Activated CD8-positive, alpha-beta T cell treated with anti-CD3 and anti-CD28 coated beads for 36 hours (primary cell): ENCODE measurements around the gene PRR12. TPM values are rescaled to one million over a fixed set of nuclear protein-coding genes. Genes with fewer than 3 reads are reported as not detected.

Source experiments
- ATAC-seq: fragments of 200-7000 bp; cut with Tn5 transposase; one replicate; pipeline ENCODE4 v1.10.0; 2021; ENCODE audit warnings: mild to moderate bottlenecking, moderate library complexity
- CTCF ChIA-PET: fragments of 350-600 bp; sonication (Branson Sonifier 250); formaldehyde crosslinking; loops from one replicate; lab custom pipeline; 2021; ENCODE audit warnings: antibody characterized with exemption; lab: Charles Lee
- POLR2A ChIA-PET: fragments of 350-600 bp; sonication (Branson Sonifier 250); formaldehyde crosslinking; loops from one replicate; lab custom pipeline; 2021; ENCODE audit warnings: antibody characterized with exemption; lab: Charles Lee
- DNase-seq: peaks from one replicate; pipeline ENCODE4 v3.0.0-alpha.2; 2020
- H3K27ac Mint-ChIP-seq: one replicate; pipeline ENCODE4 v1.8.0; 2021; ENCODE audit warnings: mild to moderate bottlenecking, mixed read lengths
- H3K27me3 Mint-ChIP-seq: one replicate; pipeline ENCODE4 v1.8.0; 2021; ENCODE audit warnings: mixed read lengths
- H3K36me3 Mint-ChIP-seq: one replicate; pipeline ENCODE4 v1.8.0; 2021; ENCODE audit warnings: low read depth, mixed read lengths
- H3K4me1 Mint-ChIP-seq: one replicate; pipeline ENCODE4 v1.8.0; 2021; ENCODE audit warnings: low read depth, mixed read lengths
- H3K4me3 Mint-ChIP-seq: one replicate; pipeline ENCODE4 v1.8.0; 2021; ENCODE audit warnings: mild to moderate bottlenecking, moderate library complexity, mixed read lengths
- H3K9me3 Mint-ChIP-seq: one replicate; pipeline ENCODE4 v1.8.0; 2021; ENCODE audit warnings: mixed read lengths
- intact Hi-C: fragments of 100-400 bp; cut with micrococcal nuclease; formaldehyde crosslinking; loops from one replicate; pipeline ENCODE4 v1.10.0; 2022
- total RNA-seq, 2 experiments: library from RNA; stranded (reverse); gene quantifications; one replicate each; pipeline ENCODE4 v1.2.3, GENCODE V29; 2021
- TF ChIP-seq, protein P1 (sequence below): fragments of 200-600 bp; IDR thresholded peaks from one replicate; pipeline ENCODE4 v1.8.0; 2022; ENCODE audit warnings: antibody characterized with exemption, mild to moderate bottlenecking

PRR12 gene, protein sequence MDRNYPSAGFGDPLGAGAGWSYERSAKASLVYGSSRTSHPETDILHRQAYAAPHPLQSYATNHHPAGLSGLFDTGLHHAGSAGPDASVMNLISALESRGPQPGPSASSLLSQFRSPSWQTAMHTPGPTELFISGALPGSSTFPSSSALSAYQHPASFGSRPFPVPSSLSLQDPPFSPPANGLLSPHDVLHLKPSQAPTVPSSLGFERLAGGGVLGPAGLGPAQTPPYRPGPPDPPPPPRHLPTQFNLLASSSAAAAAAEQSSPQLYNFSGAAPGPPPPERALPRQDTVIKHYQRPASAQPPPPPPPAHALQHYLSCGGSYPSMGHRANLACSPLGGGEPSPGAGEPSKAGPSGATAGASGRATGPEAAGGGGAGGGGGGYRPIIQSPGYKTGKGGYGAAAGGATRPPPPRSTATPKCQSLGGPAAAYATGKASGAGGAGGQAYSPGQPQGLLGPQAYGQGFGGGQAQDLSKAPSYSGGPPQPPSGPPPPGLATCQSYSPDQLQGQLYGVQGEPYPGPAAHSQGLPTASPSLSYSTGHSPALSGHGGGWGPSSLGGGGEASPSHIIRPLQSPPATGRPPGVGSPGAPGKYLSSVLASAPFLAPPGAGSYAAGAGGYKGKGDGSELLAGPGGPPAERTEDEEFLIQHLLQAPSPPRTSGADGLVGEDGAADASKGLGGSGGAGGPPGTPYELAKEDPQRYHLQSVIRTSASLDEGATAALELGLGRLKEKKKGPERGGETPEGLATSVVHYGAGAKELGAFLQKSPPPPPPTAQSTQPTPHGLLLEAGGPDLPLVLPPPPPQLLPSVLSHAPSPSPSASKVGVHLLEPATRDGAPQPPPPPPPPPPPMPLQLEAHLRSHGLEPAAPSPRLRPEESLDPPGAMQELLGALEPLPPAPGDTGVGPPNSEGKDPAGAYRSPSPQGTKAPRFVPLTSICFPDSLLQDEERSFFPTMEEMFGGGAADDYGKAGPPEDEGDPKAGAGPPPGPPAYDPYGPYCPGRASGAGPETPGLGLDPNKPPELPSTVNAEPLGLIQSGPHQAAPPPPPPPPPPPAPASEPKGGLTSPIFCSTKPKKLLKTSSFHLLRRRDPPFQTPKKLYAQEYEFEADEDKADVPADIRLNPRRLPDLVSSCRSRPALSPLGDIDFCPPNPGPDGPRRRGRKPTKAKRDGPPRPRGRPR (N-terminal part only)
- total RNA-seq: 10 to 100 TPM; 16.0 to 17.8 TPM

DNA sequence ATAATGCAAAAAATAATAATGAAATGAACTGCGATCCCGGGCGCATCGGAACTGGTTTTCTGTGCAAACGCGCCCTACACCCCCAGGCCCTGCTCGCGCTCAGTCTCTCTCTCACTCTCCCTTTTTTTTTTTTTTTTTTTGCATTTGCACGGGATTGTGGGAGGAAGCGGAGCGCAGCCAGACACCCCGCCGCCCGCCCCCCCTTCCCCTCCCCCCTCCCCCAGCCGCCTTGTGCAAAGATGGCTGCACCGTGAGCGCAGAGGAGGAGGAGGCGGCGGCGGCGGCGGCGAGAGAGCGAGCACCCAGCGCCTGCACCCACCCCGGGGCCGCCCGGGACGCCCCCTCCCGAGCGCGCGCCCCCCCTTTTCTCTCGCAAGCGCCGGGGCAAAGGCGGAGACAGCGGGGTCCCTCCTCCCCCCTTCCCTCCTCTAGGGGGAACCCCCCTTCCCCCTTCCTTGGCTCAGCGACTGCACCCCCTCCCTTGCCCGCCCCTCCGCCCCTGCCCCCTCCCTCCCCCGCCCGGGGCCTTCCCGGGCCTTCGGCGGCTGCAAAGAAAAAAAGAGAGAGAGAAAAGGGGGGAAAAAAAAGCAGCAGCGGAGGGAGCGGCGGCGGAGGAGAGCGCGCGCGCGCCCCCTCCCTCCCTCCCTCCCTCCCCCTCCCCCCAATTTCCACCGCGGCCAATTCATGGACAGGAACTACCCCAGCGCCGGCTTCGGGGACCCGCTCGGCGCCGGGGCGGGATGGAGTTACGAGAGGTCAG is at the start of gene PRR12:
PRR12 (plus strand) TSS at position 212 of the 760 bp plus-strand sequence; CDS start at position 685, 473 bp downstream.
- no peaks in the 10 kb centered on the region for H3K9me3 Mint-ChIP-seq
- peak within 1 kb of the TSS; percentile 92 for H3K27ac Mint-ChIP-seq
- peak; percentile 24 for ATAC-seq
- ChIA-PET CTCF (interaction anchor here (0.7 to 1.2 kb wide), 5 partner anchors 11 to 85 kb away, joined by 3 to 4 read pairs (median 4); partner anchors contain the start of gene NOSIP), POLR2A (interaction anchor here (0.8 to 5.3 kb wide), 15 partner anchors 10 to 278 kb away, joined by 3 to 48 read pairs (median 3); partner anchors contain the start of genes NOSIP, PRMT1, PRRG2 and RPL13A)
- H3K36me3 Mint-ChIP-seq: peaks cover 9% of the 10 kb centered on the region
- intact Hi-C loops: loop anchor here (1.0 to 5.0 kb wide), 2 partner anchors 11 to 86 kb away; partner anchors contain the start of genes NOSIP and PRMT1
- TF ChIP-seq, protein P1, sequence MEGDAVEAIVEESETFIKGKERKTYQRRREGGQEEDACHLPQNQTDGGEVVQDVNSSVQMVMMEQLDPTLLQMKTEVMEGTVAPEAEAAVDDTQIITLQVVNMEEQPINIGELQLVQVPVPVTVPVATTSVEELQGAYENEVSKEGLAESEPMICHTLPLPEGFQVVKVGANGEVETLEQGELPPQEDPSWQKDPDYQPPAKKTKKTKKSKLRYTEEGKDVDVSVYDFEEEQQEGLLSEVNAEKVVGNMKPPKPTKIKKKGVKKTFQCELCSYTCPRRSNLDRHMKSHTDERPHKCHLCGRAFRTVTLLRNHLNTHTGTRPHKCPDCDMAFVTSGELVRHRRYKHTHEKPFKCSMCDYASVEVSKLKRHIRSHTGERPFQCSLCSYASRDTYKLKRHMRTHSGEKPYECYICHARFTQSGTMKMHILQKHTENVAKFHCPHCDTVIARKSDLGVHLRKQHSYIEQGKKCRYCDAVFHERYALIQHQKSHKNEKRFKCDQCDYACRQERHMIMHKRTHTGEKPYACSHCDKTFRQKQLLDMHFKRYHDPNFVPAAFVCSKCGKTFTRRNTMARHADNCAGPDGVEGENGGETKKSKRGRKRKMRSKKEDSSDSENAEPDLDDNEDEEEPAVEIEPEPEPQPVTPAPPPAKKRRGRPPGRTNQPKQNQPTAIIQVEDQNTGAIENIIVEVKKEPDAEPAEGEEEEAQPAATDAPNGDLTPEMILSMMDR: no peak
- no peaks in the 10 kb centered on the region for H3K27me3 Mint-ChIP-seq
- peak within 1 kb of the TSS; percentile 77 for H3K4me3 Mint-ChIP-seq
- peak; percentile 85 for DNase-seq
- H3K4me1 Mint-ChIP-seq: peaks cover 23% of the 10 kb centered on the region

DNA sequence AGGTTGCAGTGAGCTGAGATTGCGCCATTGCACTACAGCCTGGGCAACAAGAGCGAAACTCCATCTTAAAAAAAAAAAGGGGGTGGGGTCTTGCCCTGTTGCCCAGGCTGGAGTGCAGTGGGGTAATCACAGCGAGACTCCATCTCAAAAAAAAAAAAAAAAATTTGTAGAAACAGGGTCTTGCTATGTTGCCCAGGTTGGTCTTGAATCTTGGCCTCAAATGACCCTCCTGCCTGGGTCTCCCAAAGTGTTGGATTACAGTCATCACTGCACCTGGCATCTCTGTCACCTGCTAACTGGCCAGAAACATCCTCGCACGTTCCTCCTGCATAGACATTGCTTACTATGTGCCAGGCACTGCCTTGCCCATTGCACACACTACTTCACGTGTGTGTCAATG is 49.1 kb upstream of the PRR12 start:
- TF ChIP-seq, protein P1: no peak
- H3K27me3 Mint-ChIP-seq: no peaks in the 10 kb centered on the region
- ATAC-seq (no peak), DNase-seq (no peak)
- ChIA-PET CTCF (interaction anchor here (1.6 kb wide), 1 partner anchor 28 kb away, joined by 3 read pairs; no protein-coding TSS in a partner anchor), POLR2A (no interaction called here)
- no peaks in the 10 kb centered on the region for H3K9me3 Mint-ChIP-seq
- H3K4me3 Mint-ChIP-seq: no peak overlapping the region
- no peaks in the 10 kb centered on the region for H3K36me3 Mint-ChIP-seq
- intact Hi-C loops: no loop called here
- no peak overlapping the region for H3K27ac Mint-ChIP-seq
- H3K4me1 Mint-ChIP-seq: peaks cover 3% of the 10 kb centered on the region

DNA sequence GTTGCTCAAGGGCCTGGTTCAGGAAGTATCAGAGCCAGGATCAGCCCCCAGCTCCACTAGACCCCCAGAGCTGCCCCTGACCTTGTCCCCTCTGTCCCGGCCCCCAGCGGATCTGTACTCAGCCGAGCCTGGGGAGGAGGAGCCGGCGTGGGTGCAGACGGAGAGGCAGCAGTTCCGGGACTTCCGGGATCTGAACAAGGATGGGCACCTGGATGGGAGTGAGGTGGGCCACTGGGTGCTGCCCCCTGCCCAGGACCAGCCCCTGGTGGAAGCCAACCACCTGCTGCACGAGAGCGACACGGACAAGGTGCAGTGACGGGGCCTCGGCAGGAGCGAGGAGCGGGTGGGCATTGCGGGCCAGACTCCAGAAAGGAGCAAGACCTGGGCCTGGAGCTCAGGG is 48.5 kb upstream of the PRR12 start:
- DNase-seq: no peak
- no peaks in the 10 kb centered on the region for H3K27me3 Mint-ChIP-seq
- peaks cover 8% of the 10 kb centered on the region for H3K4me1 Mint-ChIP-seq
- no peak overlapping the region for H3K27ac Mint-ChIP-seq
- ChIA-PET POLR2A (no interaction called here), CTCF (interaction anchor here (1.1 to 1.6 kb wide), 2 partner anchors 14 to 27 kb away, joined by 3 read pairs; no protein-coding TSS in a partner anchor)
- ATAC-seq: no peak
- no peaks in the 10 kb centered on the region for H3K9me3 Mint-ChIP-seq
- intact Hi-C loops: no loop called here
- TF ChIP-seq, protein P1: no peak
- no peaks in the 10 kb centered on the region for H3K36me3 Mint-ChIP-seq
- no peak overlapping the region for H3K4me3 Mint-ChIP-seq

DNA sequence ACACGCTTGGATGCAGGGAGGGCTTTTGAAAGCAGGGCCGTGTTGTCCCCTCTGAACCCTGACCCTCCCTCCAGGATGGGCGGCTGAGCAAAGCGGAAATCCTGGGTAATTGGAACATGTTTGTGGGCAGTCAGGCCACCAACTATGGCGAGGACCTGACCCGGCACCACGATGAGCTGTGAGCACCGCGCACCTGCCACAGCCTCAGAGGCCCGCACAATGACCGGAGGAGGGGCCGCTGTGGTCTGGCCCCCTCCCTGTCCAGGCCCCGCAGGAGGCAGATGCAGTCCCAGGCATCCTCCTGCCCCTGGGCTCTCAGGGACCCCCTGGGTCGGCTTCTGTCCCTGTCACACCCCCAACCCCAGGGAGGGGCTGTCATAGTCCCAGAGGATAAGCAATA is 48.0 kb upstream of the PRR12 start:
- no peaks in the 10 kb centered on the region for H3K9me3 Mint-ChIP-seq
- POLR2A ChIA-PET: no interaction called here
- H3K27me3 Mint-ChIP-seq: no peaks in the 10 kb centered on the region
- no peak for ATAC-seq
- DNase-seq: no peak
- CTCF ChIA-PET: interaction anchor here (1.0 to 1.1 kb wide), 2 partner anchors 14 to 27 kb away, joined by 3 read pairs; no protein-coding TSS in a partner anchor
- H3K27ac Mint-ChIP-seq: no peak overlapping the region
- TF ChIP-seq, protein P1: no peak
- H3K36me3 Mint-ChIP-seq: no peaks in the 10 kb centered on the region
- H3K4me1 Mint-ChIP-seq: peaks cover 8% of the 10 kb centered on the region
- no peak overlapping the region for H3K4me3 Mint-ChIP-seq
- intact Hi-C loops: no loop called here
